NCI-H187 treated with DMSO at 0.1 percent for 48 hours (cell line): ENCODE results near the gene ZNF217.
"Not testable (repeated sequence)": the region's sequence is repeated elsewhere in the genome, so short reads cannot be mapped to it uniquely, and the experiment has no call there.

Source experiments
- DNase-seq: peaks from one replicate; lab custom pipeline; 2025; lab: John Stamatoyannopoulos, UW

Gene ZNF217

GRCh38 chr20:53583660-53584549, 9.7 kb downstream of the ZNF217 start:
- not testable (repeated sequence) for DNase-seq

- DNase-seq: no peak
These were observed 10.9 kb downstream of the ZNF217 start for GRCh38 chr20:53582574-53583351.

GRCh38 chr20:53582251-53582570, 11.4 kb downstream of the ZNF217 start:
- no peak for DNase-seq

- no peak for DNase-seq
These were observed 12.0 kb downstream of the ZNF217 start for GRCh38 chr20:53581444-53582250.

GRCh38 chr20:53580376-53581111, 13.1 kb downstream of the ZNF217 start:
- no peak for DNase-seq

GRCh38 chr20:53579581-53580375, 13.9 kb downstream of the ZNF217 start:
- no peak for DNase-seq

GRCh38 chr20:53579266-53579580, 14.4 kb downstream of the ZNF217 start:
- no peak for DNase-seq

GRCh38 chr20:53578492-53579222, 15.0 kb downstream of the ZNF217 start:
- DNase-seq: peak; percentile 16

- no peak for DNase-seq
These were observed 16.9 kb downstream of the ZNF217 start for GRCh38 chr20:53576586-53577318.

GRCh38 chr20:53576195-53576580, 17.5 kb downstream of the ZNF217 start:
- DNase-seq: no peak

- DNase-seq: no peak
These were observed 18.0 kb downstream of the ZNF217 start for GRCh38 chr20:53575481-53576194.

GRCh38 chr20:53574819-53575218, 18.8 kb downstream of the ZNF217 start:
- no peak for DNase-seq

- DNase-seq: no peak
These were observed 19.3 kb downstream of the ZNF217 start for GRCh38 chr20:53574259-53574789.

- no peak for DNase-seq
These were observed 21.9 kb downstream of the ZNF217 start for GRCh38 chr20:53571555-53572286.

- DNase-seq: no peak
These were observed 23.0 kb downstream of the ZNF217 start for GRCh38 chr20:53570446-53571276.

- DNase-seq: no peak
These were observed 23.9 kb downstream of the ZNF217 start for GRCh38 chr20:53569606-53570307.
